Measurements from ENCODE around the gene SLC35F1.

The SLC35F1 gene

GRCh38 chr6:117908246-117909068, 1.4 kb downstream of the SLC35F1 start:
- no peak for DNase-seq (ENCODE audit: insufficient read length, low spot score)
- no peak for TF ChIP-seq POLR2AphosphoS5 (IDR thresholded peaks at IDR 0.05; ENCODE audit: low read depth, low read length)
- no peak for TF ChIP-seq POU2F2 (IDR thresholded peaks at IDR 0.05; ENCODE audit: low read depth, low read length)
- TF ChIP-seq PAX5 (IDR thresholded peaks at IDR 0.05; ENCODE audit: insufficient read depth, low read length, severe bottlenecking), result no peak
- TF ChIP-seq TAF1 (IDR thresholded peaks at IDR 0.05; ENCODE audit: low read depth, low read length), result no peak
- TF ChIP-seq SPI1 (IDR thresholded peaks at IDR 0.05; ENCODE audit: low read depth, low read length), result no peak
- no peak for TF ChIP-seq POLR2A (IDR thresholded peaks at IDR 0.05; ENCODE audit: low read depth, low read length)
- no peak for FAIRE-seq

GRCh38 chr6:117909638-117910037, 2.6 kb downstream of the SLC35F1 start:
- FAIRE-seq (no peak), DNase-seq (ENCODE audit: insufficient read length, low spot score) (no peak)
- TF ChIP-seq TAF1 (IDR thresholded peaks at IDR 0.05; ENCODE audit: low read depth, low read length) (no peak), POLR2AphosphoS5 (IDR thresholded peaks at IDR 0.05; ENCODE audit: low read depth, low read length) (no peak), SPI1 (IDR thresholded peaks at IDR 0.05; ENCODE audit: low read depth, low read length) (no peak), POLR2A (IDR thresholded peaks at IDR 0.05; ENCODE audit: low read depth, low read length) (no peak), POU2F2 (IDR thresholded peaks at IDR 0.05; ENCODE audit: low read depth, low read length) (no peak), PAX5 (IDR thresholded peaks at IDR 0.05; ENCODE audit: insufficient read depth, low read length, severe bottlenecking) (no peak)

- no peak for TF ChIP-seq POLR2AphosphoS5 (IDR thresholded peaks at IDR 0.05; ENCODE audit: low read depth, low read length)
- no peak for TF ChIP-seq PAX5 (IDR thresholded peaks at IDR 0.05; ENCODE audit: insufficient read depth, low read length, severe bottlenecking)
- TF ChIP-seq POLR2A (IDR thresholded peaks at IDR 0.05; ENCODE audit: low read depth, low read length), result no peak
- TF ChIP-seq POU2F2 (IDR thresholded peaks at IDR 0.05; ENCODE audit: low read depth, low read length), result no peak
- no peak for TF ChIP-seq SPI1 (IDR thresholded peaks at IDR 0.05; ENCODE audit: low read depth, low read length)
- TF ChIP-seq TAF1 (IDR thresholded peaks at IDR 0.05; ENCODE audit: low read depth, low read length), result no peak
- FAIRE-seq (no peak), DNase-seq (ENCODE audit: insufficient read length, low spot score) (no peak)
Measured at GRCh38 chr6:117910549-117910948, 3.5 kb downstream of the SLC35F1 start.

GRCh38 chr6:117911150-117911549, 4.1 kb downstream of the SLC35F1 start:
- FAIRE-seq, result no peak
- TF ChIP-seq TAF1 (IDR thresholded peaks at IDR 0.05; ENCODE audit: low read depth, low read length) (no peak), POU2F2 (IDR thresholded peaks at IDR 0.05; ENCODE audit: low read depth, low read length) (no peak), POLR2A (IDR thresholded peaks at IDR 0.05; ENCODE audit: low read depth, low read length) (no peak), SPI1 (IDR thresholded peaks at IDR 0.05; ENCODE audit: low read depth, low read length) (no peak), POLR2AphosphoS5 (IDR thresholded peaks at IDR 0.05; ENCODE audit: low read depth, low read length) (no peak), PAX5 (IDR thresholded peaks at IDR 0.05; ENCODE audit: insufficient read depth, low read length, severe bottlenecking) (no peak)
- no peak for DNase-seq (ENCODE audit: insufficient read length, low spot score)

GRCh38 chr6:117911660-117912059, 4.6 kb downstream of the SLC35F1 start:
- TF ChIP-seq POU2F2 (IDR thresholded peaks at IDR 0.05; ENCODE audit: low read depth, low read length) (no peak), PAX5 (IDR thresholded peaks at IDR 0.05; ENCODE audit: insufficient read depth, low read length, severe bottlenecking) (no peak), TAF1 (IDR thresholded peaks at IDR 0.05; ENCODE audit: low read depth, low read length) (no peak), POLR2A (IDR thresholded peaks at IDR 0.05; ENCODE audit: low read depth, low read length) (no peak), SPI1 (IDR thresholded peaks at IDR 0.05; ENCODE audit: low read depth, low read length) (no peak)
- FAIRE-seq, result no peak
- DNase-seq (ENCODE audit: insufficient read length, low spot score), result no peak

- TF ChIP-seq POLR2AphosphoS5 (IDR thresholded peaks at IDR 0.05; ENCODE audit: low read depth, low read length) (no peak), SPI1 (IDR thresholded peaks at IDR 0.05; ENCODE audit: low read depth, low read length) (no peak), POU2F2 (IDR thresholded peaks at IDR 0.05; ENCODE audit: low read depth, low read length) (no peak)
- no peak for FAIRE-seq
- DNase-seq (ENCODE audit: insufficient read length, low spot score), result no peak
Measured at GRCh38 chr6:117915846-117916245, 8.8 kb downstream of the SLC35F1 start.

GRCh38 chr6:117916483-117916882, 9.4 kb downstream of the SLC35F1 start:
- FAIRE-seq (no peak), DNase-seq (ENCODE audit: insufficient read length, low spot score) (no peak)
- TF ChIP-seq POLR2AphosphoS5 (IDR thresholded peaks at IDR 0.05; ENCODE audit: low read depth, low read length) (no peak), TAF1 (IDR thresholded peaks at IDR 0.05; ENCODE audit: low read depth, low read length) (no peak), PAX5 (IDR thresholded peaks at IDR 0.05; ENCODE audit: insufficient read depth, low read length, severe bottlenecking) (no peak), POU2F2 (IDR thresholded peaks at IDR 0.05; ENCODE audit: low read depth, low read length) (no peak), SPI1 (IDR thresholded peaks at IDR 0.05; ENCODE audit: low read depth, low read length) (no peak), POLR2A (IDR thresholded peaks at IDR 0.05; ENCODE audit: low read depth, low read length) (no peak)

- no peak for TF ChIP-seq PAX5 (IDR thresholded peaks at IDR 0.05; ENCODE audit: insufficient read depth, low read length, severe bottlenecking)
- no peak for TF ChIP-seq POLR2A (IDR thresholded peaks at IDR 0.05; ENCODE audit: low read depth, low read length)
- no peak for TF ChIP-seq POLR2AphosphoS5 (IDR thresholded peaks at IDR 0.05; ENCODE audit: low read depth, low read length)
- no peak for TF ChIP-seq TAF1 (IDR thresholded peaks at IDR 0.05; ENCODE audit: low read depth, low read length)
- TF ChIP-seq POU2F2 (IDR thresholded peaks at IDR 0.05; ENCODE audit: low read depth, low read length), result no peak
- no peak for TF ChIP-seq SPI1 (IDR thresholded peaks at IDR 0.05; ENCODE audit: low read depth, low read length)
- DNase-seq (ENCODE audit: insufficient read length, low spot score) (no peak), FAIRE-seq (no peak)
Measured at GRCh38 chr6:117917176-117917575, 10.1 kb downstream of the SLC35F1 start.

- TF ChIP-seq SPI1 (IDR thresholded peaks at IDR 0.05; ENCODE audit: low read depth, low read length), result no peak
- no peak for TF ChIP-seq TAF1 (IDR thresholded peaks at IDR 0.05; ENCODE audit: low read depth, low read length)
- FAIRE-seq (no peak), DNase-seq (ENCODE audit: insufficient read length, low spot score) (no peak)
Measured at GRCh38 chr6:117918454-117918853, 11.4 kb downstream of the SLC35F1 start.

- DNase-seq (ENCODE audit: insufficient read length, low spot score) (no peak), FAIRE-seq (no peak)
- no peak for TF ChIP-seq POU2F2 (IDR thresholded peaks at IDR 0.05; ENCODE audit: low read depth, low read length)
- TF ChIP-seq POLR2AphosphoS5 (IDR thresholded peaks at IDR 0.05; ENCODE audit: low read depth, low read length), result no peak
- no peak for TF ChIP-seq POLR2A (IDR thresholded peaks at IDR 0.05; ENCODE audit: low read depth, low read length)
- TF ChIP-seq TAF1 (IDR thresholded peaks at IDR 0.05; ENCODE audit: low read depth, low read length), result no peak
- no peak for TF ChIP-seq SPI1 (IDR thresholded peaks at IDR 0.05; ENCODE audit: low read depth, low read length)
Measured at GRCh38 chr6:117919275-117919674, 12.2 kb downstream of the SLC35F1 start.

Data from GM12891 (cell line).